ENCODE results near the gene VPS33B.

- TF ChIP-seq CTCF (IDR thresholded peaks at IDR 0.05; ENCODE audit: insufficient read depth, low read length, poor library complexity, severe bottlenecking) (no peak), EZH2phosphoT487 (conservative IDR thresholded peaks at IDR 0.05; ENCODE audit: low read length) (no peak)
Measured at GRCh38 chr15:91027677-91028076, 5.3 kb upstream of the VPS33B start.

Data from SU-DHL-6 (cell line).